ENCODE results near the gene ATAT1. TPM values are rescaled to one million over a fixed set of nuclear protein-coding genes. Genes with fewer than 3 reads are reported as not detected.

The ATAT1 gene
- total RNA-seq, 2 donors from 2014 or later = 31.6 to 38.0 TPM

- DNase-seq = no peak
- Mint-ChIP-seq H3K4me3 (no peak overlapping the region), H3K9me3 (no peaks in the 10 kb centered on the region), H3K36me3 (ENCODE audit: low read depth) (peaks cover 64% of the 10 kb centered on the region), H3K27me3 (ENCODE audit: insufficient read depth) (no peaks in the 10 kb centered on the region), H3K4me1 (peaks cover 4% of the 10 kb centered on the region), H3K27ac (peak overlapping the region; percentile 80)
- no peak overlapping the region for H3K9ac ChIP-seq (ENCODE audit: extremely low read depth, low read length, poor library complexity, severe bottlenecking)
- H3K27ac ChIP-seq (ENCODE audit: low read depth, low read length) = no peak overlapping the region
- WGBS, 2 experiments (ENCODE audit: insufficient coverage in 1 of 2, insufficient read length in 1 of 2) = 92 to 98% methylated on average over 11 to 13 of the region's 13 CpGs
- H3K4me3 ChIP-seq (ENCODE audit: low read length) = no peak overlapping the region
- no peaks in the 10 kb centered on the region for H3K27me3 ChIP-seq (ENCODE audit: control insufficient read depth, insufficient read depth, low read length, poor library complexity, severe bottlenecking)
- no peaks in the 10 kb centered on the region for H3K4me1 ChIP-seq (ENCODE audit: control insufficient read depth, insufficient read depth, low read length)
- peaks cover 62% of the 10 kb centered on the region for H3K36me3 ChIP-seq (ENCODE audit: control insufficient read depth, insufficient read depth, low read length)
- TF ChIP-seq CTCF (conservative IDR thresholded peaks at IDR 0.05) = no peak
- H3K9me3 ChIP-seq (ENCODE audit: control insufficient read depth, low read length) = no peaks in the 10 kb centered on the region
Measured at GRCh38 chr6:30599625-30600324, 26.9 kb upstream of the ATAT1 start.

- H3K27ac ChIP-seq (ENCODE audit: low read depth, low read length) = no peak overlapping the region
- H3K4me3 Mint-ChIP-seq = no peak overlapping the region
- no peak for DNase-seq
- H3K4me3 ChIP-seq (ENCODE audit: low read length) = no peak overlapping the region
- H3K9ac ChIP-seq (ENCODE audit: extremely low read depth, low read length, poor library complexity, severe bottlenecking) = no peak overlapping the region
- peaks cover 67% of the 10 kb centered on the region for H3K36me3 Mint-ChIP-seq (ENCODE audit: low read depth)
- no peaks in the 10 kb centered on the region for H3K9me3 ChIP-seq (ENCODE audit: control insufficient read depth, low read length)
- no peaks in the 10 kb centered on the region for H3K27me3 ChIP-seq (ENCODE audit: control insufficient read depth, insufficient read depth, low read length, poor library complexity, severe bottlenecking)
- no peak for TF ChIP-seq CTCF (conservative IDR thresholded peaks at IDR 0.05)
- H3K27ac Mint-ChIP-seq = peak overlapping the region; percentile 48
- no peaks in the 10 kb centered on the region for H3K9me3 Mint-ChIP-seq
- H3K36me3 ChIP-seq (ENCODE audit: control insufficient read depth, insufficient read depth, low read length) = peaks cover 64% of the 10 kb centered on the region
- no peaks in the 10 kb centered on the region for H3K27me3 Mint-ChIP-seq (ENCODE audit: insufficient read depth)
- no peaks in the 10 kb centered on the region for H3K4me1 ChIP-seq (ENCODE audit: control insufficient read depth, insufficient read depth, low read length)
- peaks cover 4% of the 10 kb centered on the region for H3K4me1 Mint-ChIP-seq
- WGBS, 2 experiments (ENCODE audit: insufficient coverage in 1 of 2, insufficient read length in 1 of 2) = 94 to 96% methylated on average over 9 to 10 of the region's 10 CpGs
Measured at GRCh38 chr6:30600451-30600961, 26.2 kb upstream of the ATAT1 start.

- H3K9me3 ChIP-seq (ENCODE audit: control insufficient read depth, low read length) = no peaks in the 10 kb centered on the region
- H3K27ac ChIP-seq (ENCODE audit: low read depth, low read length) = no peak overlapping the region
- 95 to 100% methylated on average over 6 of the region's 6 CpGs for WGBS, 2 experiments (ENCODE audit: insufficient coverage in 1 of 2, insufficient read length in 1 of 2)
- no peak for TF ChIP-seq CTCF (conservative IDR thresholded peaks at IDR 0.05)
- peaks cover 68% of the 10 kb centered on the region for H3K36me3 ChIP-seq (ENCODE audit: control insufficient read depth, insufficient read depth, low read length)
- no peak overlapping the region for H3K4me3 Mint-ChIP-seq
- no peaks in the 10 kb centered on the region for H3K4me1 ChIP-seq (ENCODE audit: control insufficient read depth, insufficient read depth, low read length)
- no peaks in the 10 kb centered on the region for H3K27me3 ChIP-seq (ENCODE audit: control insufficient read depth, insufficient read depth, low read length, poor library complexity, severe bottlenecking)
- H3K27ac Mint-ChIP-seq = no peak overlapping the region
- H3K4me3 ChIP-seq (ENCODE audit: low read length) = no peak overlapping the region
- DNase-seq = no peak
- no peaks in the 10 kb centered on the region for H3K9me3 Mint-ChIP-seq
- no peak overlapping the region for H3K9ac ChIP-seq (ENCODE audit: extremely low read depth, low read length, poor library complexity, severe bottlenecking)
- peaks cover 74% of the 10 kb centered on the region for H3K36me3 Mint-ChIP-seq (ENCODE audit: low read depth)
- no peaks in the 10 kb centered on the region for H3K27me3 Mint-ChIP-seq (ENCODE audit: insufficient read depth)
- H3K4me1 Mint-ChIP-seq = peaks cover 4% of the 10 kb centered on the region
Measured at GRCh38 chr6:30601436-30601814, 25.2 kb upstream of the ATAT1 start.
